D721Med (cell line): ENCODE measurements around the gene KCNJ10.

Experiments used
- DNase-seq: peaks from one replicate; pipeline ENCODE4 v3.0.0; 2011; ENCODE audit warnings: low spot score; ENCODE audit not compliant: insufficient read length
- FAIRE-seq: peaks from 2 replicates; lab custom pipeline; 2011; peaks lifted over from hg19 to GRCh38; lab: Jason Lieb, UNC
- TF ChIP-seq, protein P1 (sequence below): IDR thresholded peaks from 2 replicates; pipeline ENCODE4 v1.5.1; 2012; ENCODE audit warnings: mild to moderate bottlenecking, control low read depth; ENCODE audit not compliant: insufficient read depth; ENCODE audit errors: missing control alignments

The KCNJ10 gene

DNA sequence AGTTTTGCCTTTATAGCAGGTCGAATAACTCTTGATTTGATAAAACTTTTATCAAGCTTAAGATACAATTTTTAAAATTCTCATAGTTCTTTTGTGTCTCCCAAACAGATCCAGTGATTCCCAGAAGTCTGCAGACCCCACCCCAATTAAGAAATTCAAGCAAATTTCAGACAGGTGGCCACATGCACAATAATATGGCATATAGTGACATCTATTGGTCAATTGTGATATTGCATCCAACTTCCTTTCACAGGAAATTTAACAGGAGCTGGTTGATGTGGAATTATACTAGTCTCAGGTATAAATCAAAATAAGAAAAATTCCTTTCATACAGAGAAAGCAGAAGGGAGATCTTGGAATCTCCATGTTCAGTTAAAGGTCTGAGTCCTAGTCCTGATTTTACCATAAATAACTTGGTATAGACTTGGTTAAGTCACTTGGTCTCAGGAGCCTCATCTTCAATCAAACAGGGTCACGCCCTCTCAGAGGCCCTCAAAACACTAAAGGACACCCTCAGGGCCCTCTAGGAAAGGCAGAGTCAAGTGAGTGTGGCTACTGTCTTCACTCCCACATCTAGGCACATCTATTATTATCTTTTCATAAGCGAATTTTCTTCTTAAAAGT lies 62.3 kb downstream of the KCNJ10 start:
- DNase-seq (no peak), FAIRE-seq (peak; percentile 87)
- TF ChIP-seq, protein P1, sequence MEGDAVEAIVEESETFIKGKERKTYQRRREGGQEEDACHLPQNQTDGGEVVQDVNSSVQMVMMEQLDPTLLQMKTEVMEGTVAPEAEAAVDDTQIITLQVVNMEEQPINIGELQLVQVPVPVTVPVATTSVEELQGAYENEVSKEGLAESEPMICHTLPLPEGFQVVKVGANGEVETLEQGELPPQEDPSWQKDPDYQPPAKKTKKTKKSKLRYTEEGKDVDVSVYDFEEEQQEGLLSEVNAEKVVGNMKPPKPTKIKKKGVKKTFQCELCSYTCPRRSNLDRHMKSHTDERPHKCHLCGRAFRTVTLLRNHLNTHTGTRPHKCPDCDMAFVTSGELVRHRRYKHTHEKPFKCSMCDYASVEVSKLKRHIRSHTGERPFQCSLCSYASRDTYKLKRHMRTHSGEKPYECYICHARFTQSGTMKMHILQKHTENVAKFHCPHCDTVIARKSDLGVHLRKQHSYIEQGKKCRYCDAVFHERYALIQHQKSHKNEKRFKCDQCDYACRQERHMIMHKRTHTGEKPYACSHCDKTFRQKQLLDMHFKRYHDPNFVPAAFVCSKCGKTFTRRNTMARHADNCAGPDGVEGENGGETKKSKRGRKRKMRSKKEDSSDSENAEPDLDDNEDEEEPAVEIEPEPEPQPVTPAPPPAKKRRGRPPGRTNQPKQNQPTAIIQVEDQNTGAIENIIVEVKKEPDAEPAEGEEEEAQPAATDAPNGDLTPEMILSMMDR = peak; percentile 87

GRCh38 chr1:160006312-160006940 lies 63.5 kb downstream of the KCNJ10 start:
- TF ChIP-seq, protein P1 = peak; percentile 99
- FAIRE-seq (peak; percentile 53), DNase-seq (peak; percentile 58)

- TF ChIP-seq, protein P1 = no peak
- FAIRE-seq (no peak), DNase-seq (no peak)
These were observed 64.9 kb downstream of the KCNJ10 start for GRCh38 chr1:160005070-160005469.

GRCh38 chr1:160004425-160004824 lies 65.5 kb downstream of the KCNJ10 start:
- TF ChIP-seq, protein P1 = no peak
- FAIRE-seq (no peak), DNase-seq (no peak)

DNA sequence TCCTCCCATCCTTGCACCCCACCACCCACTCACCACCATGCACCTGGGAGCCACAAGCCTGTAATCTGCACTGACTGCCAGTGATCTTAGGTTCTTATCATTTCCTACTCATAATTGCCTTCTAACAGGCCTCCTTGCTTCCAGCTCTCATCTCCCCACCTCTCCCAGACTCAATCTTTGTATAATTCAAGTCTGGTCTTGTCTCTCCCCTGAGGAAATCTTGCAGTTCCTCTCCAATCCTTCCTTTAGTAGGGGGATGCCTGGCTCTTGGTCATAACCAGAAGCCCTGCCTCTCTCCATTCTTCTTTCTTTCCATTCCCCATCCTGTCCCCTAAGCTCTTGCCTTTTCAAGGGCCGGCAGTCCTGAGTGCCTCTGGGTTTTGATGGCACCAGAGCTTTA lies 66.0 kb downstream of the KCNJ10 start:
- no peak for FAIRE-seq

GRCh38 chr1:160001440-160001839 lies 68.5 kb downstream of the KCNJ10 start:
- DNase-seq (no peak), FAIRE-seq (no peak)
- TF ChIP-seq, protein P1 = no peak

More for the DNA sequence above, 66.0 kb downstream of the KCNJ10 start:
- TF ChIP-seq, protein P1 = no peak
- DNase-seq = no peak

DNA sequence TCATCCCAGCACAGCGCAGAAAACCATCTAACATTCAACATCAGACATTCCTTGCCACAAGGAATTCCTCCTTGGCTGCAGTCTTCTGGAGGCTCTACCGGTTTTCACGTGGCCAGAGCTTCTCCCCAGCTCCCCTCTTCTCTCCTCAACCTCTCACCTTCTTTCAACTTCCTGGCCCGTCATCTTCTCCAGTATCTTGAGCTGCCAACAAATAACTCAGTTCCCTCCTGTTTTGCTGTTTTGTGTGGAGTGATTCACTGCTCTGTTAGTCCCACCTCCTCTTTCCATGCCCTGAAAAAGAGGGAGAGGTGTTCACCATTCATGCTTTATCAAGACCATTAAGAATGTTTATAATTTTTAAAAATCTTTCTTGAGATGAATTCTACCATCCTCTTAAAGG lies 70.8 kb downstream of the KCNJ10 start:
- DNase-seq (no peak), FAIRE-seq (no peak)
- TF ChIP-seq, protein P1 = no peak
